GM18873 (cell line): ENCODE data around the gene KIF5B.
"Not testable (repeated sequence)": the region's sequence is repeated elsewhere in the genome, so short reads cannot be mapped to it uniquely, and the experiment has no call there.

ENCODE experiments used
- ATAC-seq: cut with Tn5 transposase; IDR thresholded peaks from one replicate; pipeline ENCODE4 v1.9.1; 2021; ENCODE audit warnings: mild to moderate bottlenecking, moderate library complexity, moderate number of reproducible peaks; ENCODE audit not compliant: unreplicated experiment, low FRiP score

Gene KIF5B

GRCh38 chr10:32056136-32057035, at the start of gene KIF5B:
KIF5B (minus strand) TSS chr10:32056425; CDS start chr10:32055973, 452 bp downstream.
- peak; percentile 71 for ATAC-seq

DNA sequence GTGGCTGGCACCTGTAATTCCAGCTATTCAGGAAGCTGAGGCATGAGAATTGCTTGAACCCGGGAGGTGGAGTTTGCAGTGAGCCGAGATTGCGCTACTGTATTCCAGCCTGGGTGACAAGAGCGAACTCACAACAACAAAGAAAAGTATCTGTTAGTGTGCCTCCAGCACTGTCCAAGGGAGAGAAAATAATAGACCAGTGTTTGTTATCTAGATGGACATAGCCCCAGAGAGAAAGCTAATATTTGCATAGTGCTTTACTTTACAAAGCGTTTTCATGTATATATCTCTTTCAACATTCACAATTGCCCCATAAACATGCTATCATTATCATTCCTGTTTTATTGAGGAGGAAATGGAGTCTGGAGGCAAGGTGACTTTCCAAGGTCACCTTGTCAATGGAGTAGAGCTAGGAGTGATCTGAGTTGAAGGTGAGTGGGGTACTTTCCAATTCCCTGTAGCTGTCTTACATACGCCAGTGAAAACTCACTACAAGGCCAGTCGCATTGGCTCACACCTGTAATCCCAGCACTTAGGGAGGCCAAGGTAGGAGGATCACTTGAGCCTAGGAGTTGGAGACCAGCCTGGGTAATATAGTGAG, 49.7 kb upstream of the KIF5B start:
- no peak for ATAC-seq

DNA sequence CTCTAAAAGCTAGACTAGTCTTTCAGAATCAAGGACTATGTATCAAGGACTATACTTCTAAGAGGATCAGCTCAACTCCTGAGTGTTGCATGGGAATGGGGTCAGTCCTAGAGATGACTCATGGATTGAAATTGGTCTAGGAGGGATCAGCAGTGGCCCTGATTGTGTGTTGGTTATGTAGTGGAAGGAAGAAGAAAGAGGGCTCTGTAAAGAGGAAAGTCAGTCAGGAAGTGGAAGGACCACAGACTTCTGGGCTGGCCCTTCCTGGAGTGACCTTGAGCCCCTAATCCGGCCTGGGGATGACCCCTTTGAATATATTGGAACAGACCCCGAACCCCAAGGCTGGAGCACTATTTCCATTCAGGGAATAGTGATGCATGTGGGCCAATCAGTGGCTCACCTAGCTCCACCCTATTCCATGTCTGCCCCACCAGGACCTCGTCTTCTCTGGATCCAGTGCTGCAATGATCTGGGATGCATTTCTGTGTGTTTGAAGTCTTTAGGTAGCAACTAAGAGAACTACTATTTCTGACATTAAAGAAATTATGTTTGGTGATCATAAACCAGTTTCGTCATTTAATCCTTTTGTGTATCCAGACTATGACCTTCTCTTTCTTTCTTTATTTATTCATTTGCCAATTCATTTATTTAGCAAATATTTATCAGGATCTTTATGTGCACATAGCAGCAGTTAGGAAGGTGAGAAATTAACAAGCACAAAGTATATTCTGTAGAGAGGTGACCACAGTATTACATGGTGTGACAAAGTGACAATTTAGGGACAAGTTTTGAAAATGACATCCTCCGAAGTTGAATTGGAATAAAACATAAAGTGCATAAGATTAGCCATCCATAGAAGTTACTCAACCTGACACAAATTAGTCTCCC, 48.6 kb upstream of the KIF5B start:
- ATAC-seq: no peak

- no peak for ATAC-seq
These were observed 48.0 kb upstream of the KIF5B start for GRCh38 chr10:32104181-32104580.

- no peak for ATAC-seq
These were observed 47.5 kb upstream of the KIF5B start for GRCh38 chr10:32103721-32104120.

DNA sequence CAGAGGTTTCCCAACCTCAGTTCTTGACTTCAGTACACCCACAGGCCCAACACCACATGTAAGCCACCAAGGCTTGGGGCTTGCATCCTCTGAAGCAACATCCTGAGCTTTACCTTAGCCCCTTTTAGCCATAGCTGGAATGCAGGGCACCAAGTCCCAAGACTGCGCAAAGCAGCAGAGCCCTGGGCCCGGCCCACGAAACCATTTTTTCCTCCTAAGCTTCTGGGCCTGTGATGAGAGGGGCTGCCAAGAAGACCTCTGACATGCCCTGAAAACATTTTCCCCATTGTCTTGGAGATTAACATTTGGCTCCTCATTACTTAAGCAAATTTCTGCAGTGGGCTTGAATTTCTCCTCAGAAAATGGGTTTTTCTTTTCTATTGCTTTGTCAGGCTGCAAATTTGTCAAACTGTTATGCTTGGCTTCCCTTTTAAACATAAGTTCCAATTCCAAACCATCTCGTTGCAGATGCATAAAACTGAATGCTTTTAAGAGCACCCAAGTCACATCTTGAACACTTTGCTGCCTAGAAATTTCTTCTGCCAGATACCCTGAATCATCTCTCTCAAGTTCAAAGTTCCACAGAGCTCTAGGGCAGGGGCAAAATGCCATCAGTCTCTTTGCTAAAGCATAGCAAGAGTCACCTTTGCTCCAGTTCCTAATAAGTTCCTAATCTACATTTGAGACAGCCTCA, 42.5 kb upstream of the KIF5B start:
- ATAC-seq: not testable (repeated sequence)

DNA sequence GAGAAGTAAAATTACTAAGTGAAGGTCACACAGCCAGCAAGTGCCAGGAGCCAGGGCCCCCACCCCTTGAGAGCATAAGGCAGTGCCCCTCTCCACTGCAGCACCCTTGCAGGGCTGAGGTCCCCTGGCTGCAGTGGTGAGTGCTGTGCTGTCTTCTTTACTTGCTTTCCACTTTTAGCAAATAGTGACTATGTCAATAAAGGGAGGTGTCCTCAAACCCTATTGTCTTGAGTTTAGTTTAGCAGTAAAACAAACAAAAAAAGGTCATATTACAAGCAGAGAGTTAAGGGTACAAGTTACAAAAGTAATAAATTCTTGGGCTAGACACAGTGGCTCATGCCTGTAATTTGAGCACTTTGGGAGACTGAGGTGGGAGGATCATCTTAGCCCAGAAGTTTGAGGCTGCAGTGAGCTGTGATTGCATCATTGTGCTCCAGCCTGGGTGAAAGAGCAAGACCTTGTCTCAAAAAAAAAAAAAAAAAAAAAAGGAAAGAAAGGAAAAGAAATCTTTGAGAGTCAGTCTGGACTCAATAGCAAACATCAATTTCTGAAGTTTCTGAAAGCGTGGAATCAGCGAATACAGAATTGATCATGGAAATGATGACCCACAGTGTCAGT, 39.0 kb upstream of the KIF5B start:
- no peak for ATAC-seq

DNA sequence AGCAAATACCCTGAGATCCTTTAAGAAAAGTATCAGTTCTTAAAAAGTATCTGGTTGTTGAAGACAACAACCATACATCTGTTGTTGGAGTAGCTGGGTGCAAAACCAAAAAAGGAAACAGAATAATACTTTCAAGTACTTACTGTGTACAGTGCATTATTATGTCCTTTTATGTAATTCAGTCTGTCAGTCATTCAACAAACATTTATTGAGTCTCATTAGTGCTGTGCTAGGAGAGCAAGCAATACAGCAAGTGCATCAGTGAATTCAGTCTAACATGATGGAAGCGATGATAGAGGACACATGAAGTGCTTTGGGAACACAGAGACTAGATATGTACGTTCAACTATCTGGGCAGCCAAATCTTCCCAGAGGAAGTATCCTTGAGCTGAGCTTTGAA, 37.4 kb upstream of the KIF5B start:
- no peak for ATAC-seq

GRCh38 chr10:32091046-32091445, 34.8 kb upstream of the KIF5B start:
- ATAC-seq: no peak

DNA sequence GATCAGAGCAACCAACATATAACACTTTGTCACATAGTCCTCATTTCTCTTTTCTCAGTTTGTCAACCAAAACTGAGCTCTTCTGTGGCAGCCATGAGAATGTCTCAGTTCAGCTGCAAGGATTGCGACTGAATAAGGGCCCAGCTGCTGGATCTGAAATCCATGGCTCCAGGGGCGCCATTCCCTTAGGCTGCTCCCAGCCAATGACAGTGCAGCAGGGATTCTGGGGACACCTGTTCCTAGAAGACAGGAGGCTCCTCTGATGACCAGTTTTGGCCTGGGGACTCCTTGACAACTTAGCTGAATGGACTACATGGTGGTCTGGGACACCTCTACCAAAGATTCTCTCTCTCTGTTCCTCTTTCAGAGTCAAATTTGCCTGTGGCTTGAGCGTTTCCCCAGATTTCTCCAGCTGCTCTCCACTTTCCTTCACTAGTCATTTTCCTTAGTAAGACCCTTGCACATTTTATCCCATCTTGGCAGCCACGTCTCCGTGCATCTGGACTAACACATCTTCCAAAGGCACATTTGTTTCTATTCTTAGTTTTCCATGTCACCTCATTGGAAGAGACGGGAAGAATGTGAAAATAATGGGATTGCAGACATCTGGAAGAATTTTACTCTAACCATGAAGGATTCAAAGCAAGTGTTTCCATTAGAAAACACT, 28.1 kb upstream of the KIF5B start:
- ATAC-seq: no peak

GRCh38 chr10:32077896-32078485, 21.8 kb upstream of the KIF5B start:
- no peak for ATAC-seq

GRCh38 chr10:32073659-32074058, 17.4 kb upstream of the KIF5B start:
- no peak for ATAC-seq

- no peak for ATAC-seq
These were observed 16.9 kb upstream of the KIF5B start for GRCh38 chr10:32073128-32073527.

- ATAC-seq: no peak
These were observed 16.0 kb upstream of the KIF5B start for GRCh38 chr10:32072025-32072800.

DNA sequence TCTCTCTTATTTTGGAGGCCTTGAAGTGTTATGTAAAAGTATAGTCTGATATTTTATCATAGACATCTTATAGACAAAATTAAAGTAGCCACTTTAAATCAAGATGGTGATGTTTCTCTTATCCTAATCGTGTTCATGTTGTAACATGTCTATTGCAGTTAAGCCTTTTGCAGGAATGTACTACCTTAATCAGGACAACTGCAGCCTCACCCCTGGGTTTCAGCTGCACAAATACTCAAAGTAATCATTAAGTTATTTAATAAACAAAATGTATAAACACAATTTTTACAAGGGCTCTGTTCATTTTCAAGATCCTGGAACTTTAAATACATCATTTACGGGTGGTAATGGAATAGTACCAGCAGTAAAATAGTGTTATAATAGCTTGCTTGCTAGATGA, 14.4 kb upstream of the KIF5B start:
- no peak for ATAC-seq

GRCh38 chr10:32068569-32068968, 12.3 kb upstream of the KIF5B start:
- ATAC-seq: no peak

- not testable (repeated sequence) for ATAC-seq
These were observed 11.7 kb upstream of the KIF5B start for GRCh38 chr10:32067931-32068330.

- ATAC-seq: no peak
These were observed 9.6 kb upstream of the KIF5B start for GRCh38 chr10:32065856-32066255.
